GM12878 (cell line): ENCODE results near the gene SSPN. TPM values are rescaled to one million over a fixed set of nuclear protein-coding genes. Genes with fewer than 3 reads are reported as not detected.

Source experiments
- ATAC-seq: fragments of 200-7000 bp; cut with Tn5 transposase; 3 replicates; pipeline ENCODE4 v1.9.1; 2020; ENCODE audit warnings: mild to moderate bottlenecking, moderate library complexity
- BruUV-seq: library from RNA; stranded (reverse); fragments of 400-500 nt; replicated peaks from 2 replicates; lab custom pipeline; 2021; lab: Mats Ljungman, UMichigan
- CTCF ChIA-PET: fragments of 300-600 bp; sonication (Branson Sonifier 250); formaldehyde crosslinking; extraction: SDS; loops from one replicate; lab custom pipeline; 2021; ENCODE audit warnings: inconsistent platforms; lab: Yijun Ruan, JAX
- POLR2A ChIA-PET: fragments of 350-600 bp; formaldehyde crosslinking; extraction: SDS; loops from one replicate; lab custom pipeline; 2021; ENCODE audit warnings: inconsistent platforms; lab: Charles Lee
- RAD21 ChIA-PET: fragments of 300-600 bp; sonication (Branson Sonifier 250); formaldehyde crosslinking; loops from one replicate; lab custom pipeline; 2023; ENCODE audit warnings: antibody characterized with exemption; ENCODE audit not compliant: unreplicated experiment; lab: Charles Lee
- SMC1A ChIA-PET: fragments of 300-600 bp; sonication (Branson Sonifier 250); formaldehyde crosslinking; loops from one replicate; lab custom pipeline; 2023; ENCODE audit not compliant: unreplicated experiment, uncharacterized antibody; lab: Charles Lee
- DNase-seq: peaks from one replicate; pipeline ENCODE4 v3.0.0-alpha.2; 2011; ENCODE audit warnings: low read depth, low spot score
- FAIRE-seq: peaks from 3 replicates; lab custom pipeline; 2011; peaks lifted over from hg19 to GRCh38; lab: Jason Lieb, UNC
- H2AFZ ChIP-seq: 2 replicates; pipeline ENCODE4 v1.6.0; 2011; ENCODE audit warnings: low read depth, low read length, control low read depth; ENCODE audit not compliant: control insufficient read depth
- H3K27ac ChIP-seq: 2 replicates; pipeline ENCODE4 v1.5.1; 2011; ENCODE audit warnings: control low read depth; ENCODE audit not compliant: control insufficient read depth, insufficient read depth
- H3K27me3 ChIP-seq, 2 experiments: replicated peaks in 1 of 2; 2 replicates each; pipeline versions ENCODE4 v1.6.0 to v1.6.1; 2011; ENCODE audit warnings: low read length in 1 of 2; ENCODE audit not compliant: control insufficient read depth in 2 of 2, insufficient read depth in 2 of 2
- H3K36me3 ChIP-seq, 2 experiments: 2 replicates each; pipeline ENCODE4 v1.5.1; 2011; ENCODE audit warnings: low read length in 1 of 2; ENCODE audit not compliant: control insufficient read depth in 2 of 2, insufficient read depth in 2 of 2
- H3K4me1 ChIP-seq: 2 replicates; pipeline ENCODE4 v1.6.1; 2011; ENCODE audit warnings: mild to moderate bottlenecking, low read length, moderate library complexity, mixed read lengths; ENCODE audit not compliant: control insufficient read depth, insufficient read depth
- H3K4me2 ChIP-seq: 2 replicates; pipeline ENCODE4 v1.6.0; 2011; ENCODE audit warnings: control low read depth; ENCODE audit not compliant: control insufficient read depth, insufficient read depth
- H3K4me3 ChIP-seq: fragments of 200-600 bp; sonication (generic); 2 replicates; pipeline ENCODE4 v1.5.1; 2016
- H3K79me2 ChIP-seq: 2 replicates; pipeline ENCODE4 v1.6.0; 2011; ENCODE audit warnings: low read length; ENCODE audit not compliant: control insufficient read depth, insufficient read depth
- H3K9ac ChIP-seq: 2 replicates; pipeline ENCODE4 v1.8.0; 2011; ENCODE audit warnings: low read length, control low read depth, mixed read lengths; ENCODE audit not compliant: control insufficient read depth, insufficient read depth
- H3K9me3 ChIP-seq: replicated peaks from 3 replicates; pipeline ENCODE4 v1.5.1; 2011; ENCODE audit warnings: mild to moderate bottlenecking, low read length; ENCODE audit not compliant: control insufficient read depth, insufficient read depth
- H4K20me1 ChIP-seq: 2 replicates; pipeline ENCODE4 v1.6.0; 2011; ENCODE audit not compliant: control insufficient read depth, insufficient read depth
- ATF7 ChIP-seq: fragments of 450-650 bp; IDR thresholded peaks from 2 replicates; pipeline ENCODE4 v1.6.1; 2016; ENCODE audit warnings: low read depth, mild to moderate bottlenecking
- CEBPB ChIP-seq, 2 experiments: fragments of 150-350 bp in 1 of 2; IDR thresholded peaks; 2 replicates each; pipeline ENCODE4 v1.6.1; 2012 to 2014; ENCODE audit warnings: low read depth in 2 of 2, low read length in 2 of 2, borderline replicate concordance in 1 of 2, inconsistent platforms in 1 of 2
- EP300 ChIP-seq, 2 experiments: fragments of 150-350 bp in 1 of 2; IDR thresholded peaks; 2 replicates each; pipeline ENCODE4 v1.6.1; 2011 to 2012; ENCODE audit warnings: low read depth in 2 of 2, low read length in 2 of 2, borderline replicate concordance in 1 of 2, improper control_type of control experiment in 1 of 2, inconsistent platforms in 1 of 2; ENCODE audit not compliant: control insufficient read depth in 1 of 2
- FOS ChIP-seq: IDR thresholded peaks from 3 replicates; pipeline ENCODE4 v1.6.1; 2011; ENCODE audit warnings: borderline replicate concordance; ENCODE audit not compliant: insufficient read length; ENCODE audit errors: extremely low read depth
- HCFC1 ChIP-seq: fragments of 150-350 bp; IDR thresholded peaks from 2 replicates; pipeline ENCODE4 v1.6.1; 2014; ENCODE audit warnings: low read length
- HDAC6 ChIP-seq: fragments of 200-600 bp; sonication (generic); IDR thresholded peaks from one replicate; pipeline ENCODE4 v1.8.0; 2017; ENCODE audit warnings: antibody characterized with exemption; ENCODE audit not compliant: unreplicated experiment
- HSF1 ChIP-seq: fragments of 150-350 bp; IDR thresholded peaks from 2 replicates; pipeline ENCODE4 v1.6.1; 2014; ENCODE audit warnings: mild to moderate bottlenecking, low read depth, low read length
- MAX ChIP-seq: IDR thresholded peaks from 2 replicates; pipeline ENCODE4 v1.6.1; 2012; ENCODE audit warnings: low read depth, low read length, improper control_type of control experiment
- NFIC ChIP-seq: IDR thresholded peaks from 2 replicates; pipeline ENCODE4 v1.6.1; 2012; ENCODE audit warnings: low read depth, mild to moderate bottlenecking, inconsistent platforms, low read length, moderate library complexity
- RCOR1 ChIP-seq: conservative IDR thresholded peaks from 2 replicates; pipeline ENCODE4 v1.6.1; 2012; ENCODE audit warnings: low read depth, low read length, improper control_type of control experiment
- SKIL ChIP-seq: fragments of 450-650 bp; IDR thresholded peaks from 2 replicates; pipeline ENCODE4 v1.6.1; 2017; ENCODE audit warnings: mild to moderate bottlenecking, low read depth, inconsistent platforms; ENCODE audit not compliant: poor library complexity, severe bottlenecking
- SP1 ChIP-seq: IDR thresholded peaks from one replicate; pipeline ENCODE4 v1.6.1; 2011; ENCODE audit warnings: low read depth, low read length
- SUPT20H ChIP-seq: IDR thresholded peaks from 2 replicates; pipeline ENCODE4 v1.6.1; 2011; ENCODE audit warnings: low read depth, mild to moderate bottlenecking, low read length, moderate library complexity, borderline replicate concordance; ENCODE audit not compliant: control insufficient read depth
- TCF12 ChIP-seq: IDR thresholded peaks from 2 replicates; pipeline ENCODE4 v1.6.1; 2011; ENCODE audit warnings: low read depth, mild to moderate bottlenecking, low read length
- TCF7 ChIP-seq: IDR thresholded peaks from 2 replicates; pipeline ENCODE4 v1.6.1; 2014; ENCODE audit warnings: antibody characterized with exemption, borderline replicate concordance
- ZNF24 ChIP-seq: fragments of 450-650 bp; IDR thresholded peaks from 2 replicates; pipeline ENCODE4 v1.6.1; 2017; ENCODE audit warnings: antibody characterized with exemption, mild to moderate bottlenecking
- WGBS: methylation state at CpG from one replicate; pipeline ENCODE4 v1.1.6; 2016; ENCODE audit warnings: low lambda C conversion rate; ENCODE audit not compliant: insufficient replicate concordance, insufficient coverage; ENCODE audit errors: missing lambda C conversion rate; 5-methylcytosine and 5-hydroxymethylcytosine counted together
- in situ Hi-C: fragments of 300-500 bp; cut with MboI; formaldehyde crosslinking; loops from 9 replicates; pipeline ENCODE4 v1.14.3; 2018; ENCODE audit warnings: mixed read lengths
- intact Hi-C: fragments of 100-400 bp; cut with micrococcal nuclease; formaldehyde crosslinking; loops from one replicate; pipeline ENCODE4 v1.14.2; 2022; ENCODE audit not compliant: unreplicated experiment
- polyA plus RNA-seq, 11 experiments: library from polyadenylated mRNA; depleted of rRNA in 4 of 11; unstranded in 6 of 11; stranded (reverse) in 5 of 11; fragments of >200 nt; fragmentation: Nextera tagmentation in 4 of 11; fragmentation: Illumina TruSeq in 1 of 11; extraction: Ambion mirVana in 4 of 11; extraction: Trizol in 1 of 11; gene quantifications; 1 replicate in 1 of 11; 2 replicates in 10 of 11; pipeline versions ENCODE4 v1.2.1 to v1.2.3, GENCODE V29; 2011 to 2016; ENCODE audit warnings: inconsistent platforms in 2 of 11, missing spikeins in 2 of 11, low read depth in 1 of 11
- total RNA-seq, 4 experiments: library from RNA; depleted of rRNA in 3 of 4; stranded (reverse); fragments of >200 nt in 3 of 4; fragmentation: Illumina TruSeq in 1 of 4; extraction: Trizol in 1 of 4; gene quantifications; 2 replicates each; pipeline versions ENCODE4 v1.2.1 to v1.2.3, GENCODE V29; 2013 to 2021

SSPN gene
- total and polyA plus RNA-seq, 10 of the 15 experiments (the other 5 are each of a cell fraction or from before 2014, with no cell fraction given) = 0.04 to 0.41 (median 0.28) TPM; not detected in 5

GRCh38 chr12:26274441-26275312, 79.3 kb downstream of the SSPN start:
- H3K36me3 ChIP-seq = no peaks in the 10 kb centered on the region
- ChIA-PET POLR2A (interaction anchor here (0.8 to 6.6 kb wide), 7 partner anchors 13 to 159 kb away, joined by 3 to 41 read pairs (median 5); no protein-coding TSS in a partner anchor), SMC1A (interaction anchor here (0.7 to 11.8 kb wide), 25 partner anchors 9 to 181 kb away, joined by 3 to 203 read pairs (median 6); no protein-coding TSS in a partner anchor), CTCF (interaction anchor here (0.6 to 6.9 kb wide), 13 partner anchors 13 to 868 kb away, joined by 3 to 46 read pairs (median 4); no protein-coding TSS in a partner anchor), RAD21 (interaction anchor here (0.8 to 9.6 kb wide), 18 partner anchors 10 to 178 kb away, joined by 3 to 111 read pairs (median 5); partner anchors contain the start of genes BHLHE41 and SSPN)
- peak overlapping the region; percentile 76 for H2AFZ ChIP-seq
- ATAC-seq (peak; percentile 95), DNase-seq (peak; percentile 94), FAIRE-seq (peak; percentile 70)
- peaks cover 44% of the 10 kb centered on the region for H3K4me1 ChIP-seq
- intact Hi-C loops = loop anchor here (1.0 to 5.0 kb wide), 2 partner anchors 25 to 152 kb away; no protein-coding TSS in a partner anchor
- no peak overlapping the region for H3K4me3 ChIP-seq
- no TSS peak for BruUV-seq
- H3K9me3 ChIP-seq = no peaks in the 10 kb centered on the region
- in situ Hi-C loops = no loop called here
- H3K27me3 ChIP-seq = no peaks in the 10 kb centered on the region
- peak overlapping the region; percentile 73 for H3K27ac ChIP-seq
- WGBS = 21% methylated on average over 13 of the region's 13 CpGs
- peak overlapping the region; percentile 51; the same call in 1 of the 2 replicates for H3K9ac ChIP-seq
- H3K79me2 ChIP-seq = no peaks in the 10 kb centered on the region
- H4K20me1 ChIP-seq = no peaks in the 10 kb centered on the region
- H3K4me2 ChIP-seq = peak overlapping the region; percentile 62; the same call in 1 of the 2 replicates
- TF ChIP-seq SKIL = peak; percentile 82
- TF ChIP-seq HDAC6 = no peak
- TF ChIP-seq MAX = no peak
- peak; percentile 88 for TF ChIP-seq TCF12
- TF ChIP-seq SUPT20H = no peak
- TF ChIP-seq SP1 = peak; percentile 38
- TF ChIP-seq CEBPB (IDR thresholded peaks at IDR 0.05; ENCODE audit: borderline replicate concordance in 1 of 2, low read depth in 2 of 2, low read length in 2 of 2) = peak; percentile 73 to 80; a peak in 2 of 4 replicates
- TF ChIP-seq HSF1 = no peak
- peak; percentile 71 for TF ChIP-seq NFIC
- peak; percentile 97 for TF ChIP-seq ZNF24
- peak; percentile 95 for TF ChIP-seq ATF7
- no peak for TF ChIP-seq FOS
- TF ChIP-seq RCOR1 = peak; percentile 58
- no peak for TF ChIP-seq HCFC1
- 0 out of 2 replicates have a peak, but pooled peaks have one; percentile 25 for TF ChIP-seq TCF7
- peak; percentile 37 to 79; a peak in 3 of 4 replicates for TF ChIP-seq EP300 (IDR thresholded peaks at IDR 0.05; ENCODE audit: borderline replicate concordance in 1 of 2, control insufficient read depth in 1 of 2, low read depth in 2 of 2, low read length in 2 of 2)
